Small intestine (tissue), 7 donors: Measurements from ENCODE around the gene PHEX. TPM values are rescaled to one million over a fixed set of nuclear protein-coding genes. Genes with fewer than 3 reads are reported as not detected.
A peak's percentile ranks its signal among the peaks of the same experiment; 100 is the strongest.

ENCODE experiments used
- DNase-seq, 2 donors: peaks; one replicate each; pipeline versions ENCODE4 v3.0.0 to v3.0.0-alpha.2; 2013
- FAIRE-seq: peaks from 2 replicates; lab custom pipeline; 2012; peaks lifted over from hg19 to GRCh38; lab: Jason Lieb, UNC
- H3K27ac ChIP-seq, 3 donors: one replicate each; pipeline ENCODE4 v1.5.1; 2013; ENCODE audit warnings: low read length in 2 of 3, mild to moderate bottlenecking in 2 of 3, control low read depth in 1 of 3, inconsistent platforms in 1 of 3, low read depth in 1 of 3, moderate library complexity in 1 of 3
- H3K27me3 ChIP-seq, 3 donors: one replicate each; pipeline ENCODE4 v1.6.1; 2013; ENCODE audit warnings: low read length in 3 of 3, inconsistent platforms in 1 of 3; ENCODE audit not compliant: control insufficient read depth in 3 of 3, insufficient read depth in 3 of 3
- H3K36me3 ChIP-seq, 3 donors: one replicate each; pipeline ENCODE4 v1.6.1; 2013; ENCODE audit warnings: low read length in 3 of 3, inconsistent platforms in 1 of 3, low read depth in 1 of 3, mild to moderate bottlenecking in 1 of 3, moderate library complexity in 1 of 3; ENCODE audit not compliant: control insufficient read depth in 3 of 3, insufficient read depth in 2 of 3
- H3K4me1 ChIP-seq, 3 donors: one replicate each; pipeline ENCODE4 v1.6.1; 2013; ENCODE audit warnings: low read length in 2 of 3, inconsistent platforms in 1 of 3, low read depth in 1 of 3, mild to moderate bottlenecking in 1 of 3, moderate library complexity in 1 of 3; ENCODE audit not compliant: control insufficient read depth in 3 of 3, insufficient read depth in 2 of 3
- H3K4me3 ChIP-seq, 3 donors: one replicate each; pipeline ENCODE4 v1.5.1; 2013; ENCODE audit warnings: low read length in 3 of 3, control low read depth in 1 of 3, inconsistent platforms in 1 of 3, low read depth in 1 of 3, mild to moderate bottlenecking in 1 of 3, moderate library complexity in 1 of 3
- H3K9me3 ChIP-seq, 2 donors: one replicate each; pipeline ENCODE4 v1.6.1; 2013; ENCODE audit warnings: low read depth in 1 of 2, low read length in 1 of 2; ENCODE audit not compliant: control insufficient read depth in 2 of 2, insufficient read depth in 1 of 2
- WGBS, 3 donors: extraction: QIAGEN DNeasy Blood & Tissue Kit; methylation state at CpG; one replicate each; pipeline ENCODE4 v1.1.7; 2013; 5-methylcytosine and 5-hydroxymethylcytosine counted together
- polyA plus RNA-seq, 4 donors: library from polyadenylated mRNA; stranded (reverse) in 3 of 4; unstranded in 1 of 4; fragments of 200-250 nt in 3 of 4; fragments of 120-200 nt in 1 of 4; gene quantifications; one replicate each; pipeline versions ENCODE4 v1.2.1 to v1.2.3, GENCODE V29; 2013
- donor health status: healthy with polysubstance abuse.
- donor health status: control.
- donor health status: control.
- donor health status: Bipolar disorder and iron deficiency.
- donor health status: healthy.

PHEX gene
- polyA plus RNA-seq, 4 donors: 0.31 to 0.67 (median 0.47) TPM

DNA sequence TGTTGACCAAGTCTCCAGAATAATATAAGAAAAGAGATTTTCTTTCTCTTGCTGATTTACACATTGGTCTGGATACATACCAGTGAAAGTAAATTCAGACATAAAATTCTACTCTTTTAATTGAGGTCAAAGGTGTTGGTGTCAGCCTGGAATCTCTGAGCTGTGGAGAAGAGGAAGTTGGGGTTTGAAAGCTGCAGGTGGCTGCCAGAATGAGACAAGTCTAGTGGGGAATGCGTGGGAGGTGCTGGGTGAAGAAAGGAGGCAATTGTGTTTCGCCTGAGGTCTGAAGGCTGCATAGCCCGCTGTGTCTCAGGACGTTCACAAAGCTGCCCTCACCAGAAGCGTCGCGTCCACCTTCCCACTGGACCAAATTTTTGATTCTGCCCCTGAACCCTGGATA is 31.2 kb downstream of the PHEX start:
- Histone ChIP-seq H3K27me3 (no peaks in the 10 kb centered on the region), H3K4me3 (no peak overlapping the region), H3K9me3 (no peaks in the 10 kb centered on the region), H3K27ac (no peak overlapping the region), H3K4me1 (peaks cover 0 to 6% (median 0%) of the 10 kb centered on the region in 3 donors), H3K36me3 (no peaks in the 10 kb centered on the region)
- WGBS, 3 donors: 19 to 47% (median 35%) methylated on average over 7 of the region's 7 CpGs
- FAIRE-seq: no peak
- peak in 1 of 2 donors; percentile 34 for DNase-seq

GRCh38 chrX:22069586-22069985 is 37.5 kb downstream of the PHEX start:
- no peak for FAIRE-seq

GRCh38 chrX:22073928-22074327 is 41.8 kb downstream of the PHEX start:
- FAIRE-seq (no peak), DNase-seq (peak in 1 of 2 donors; percentile 33)
- no peaks in the 10 kb centered on the region for H3K36me3 ChIP-seq
- 94 to 96% (median 95%) methylated on average over 2 of the region's 2 CpGs for WGBS, 3 donors
- H3K27ac ChIP-seq: no peak overlapping the region
- H3K27me3 ChIP-seq: no peaks in the 10 kb centered on the region
- no peak overlapping the region for H3K4me3 ChIP-seq
- H3K9me3 ChIP-seq: no peaks in the 10 kb centered on the region
- no peaks in the 10 kb centered on the region for H3K4me1 ChIP-seq

More at GRCh38 chrX:22069586-22069985, 37.5 kb downstream of the PHEX start:
- 85 to 93% (median 88%) methylated on average over 4 of the region's 4 CpGs for WGBS, 3 donors
- no peaks in the 10 kb centered on the region for H3K9me3 ChIP-seq
- no peaks in the 10 kb centered on the region for H3K4me1 ChIP-seq
- no peak for DNase-seq
- H3K36me3 ChIP-seq: no peaks in the 10 kb centered on the region
- no peak overlapping the region for H3K27ac ChIP-seq
- H3K27me3 ChIP-seq: no peaks in the 10 kb centered on the region
- no peak overlapping the region for H3K4me3 ChIP-seq

DNA sequence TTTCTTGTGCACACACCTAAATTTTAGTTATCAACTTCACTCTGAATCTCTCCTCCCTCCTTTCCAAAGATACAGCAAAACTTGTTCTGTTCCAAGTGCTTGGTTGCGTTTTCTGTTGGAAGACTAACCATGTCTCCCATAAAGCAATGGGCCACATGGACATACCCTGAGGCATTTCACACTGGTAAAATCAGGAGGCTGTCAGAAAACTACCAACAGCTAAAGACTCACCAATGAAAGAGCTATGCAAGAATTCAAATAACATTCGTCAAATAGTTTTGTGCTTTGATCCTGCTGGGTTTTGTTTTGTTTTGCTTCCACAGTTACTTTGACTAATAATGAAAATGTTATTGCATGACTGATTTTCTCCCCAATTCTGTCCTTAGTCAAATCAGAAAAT is 46.0 kb downstream of the PHEX start:
- Histone ChIP-seq H3K27me3 (no peaks in the 10 kb centered on the region), H3K9me3 (no peaks in the 10 kb centered on the region)
- WGBS, 3 donors: 64 to 89% (median 88%) methylated on average over 2 of the region's 2 CpGs

GRCh38 chrX:22081475-22082092 is 49.5 kb downstream of the PHEX start:
- 39 to 58% (median 41%) methylated on average over 7 of the region's 7 CpGs for WGBS, 3 donors
- Histone ChIP-seq H3K9me3 (no peaks in the 10 kb centered on the region), H3K27ac (no peak overlapping the region), H3K27me3 (no peaks in the 10 kb centered on the region), H3K4me3 (no peak overlapping the region), H3K4me1 (no peaks in the 10 kb centered on the region), H3K36me3 (no peaks in the 10 kb centered on the region)
- peak; percentile 53 to 54 for DNase-seq
- FAIRE-seq: no peak

More for the DNA sequence above, 46.0 kb downstream of the PHEX start:
- FAIRE-seq: no peak
- Histone ChIP-seq H3K4me1 (no peaks in the 10 kb centered on the region), H3K4me3 (no peak overlapping the region), H3K27ac (no peak overlapping the region), H3K36me3 (no peaks in the 10 kb centered on the region)
- no peak for DNase-seq

DNA sequence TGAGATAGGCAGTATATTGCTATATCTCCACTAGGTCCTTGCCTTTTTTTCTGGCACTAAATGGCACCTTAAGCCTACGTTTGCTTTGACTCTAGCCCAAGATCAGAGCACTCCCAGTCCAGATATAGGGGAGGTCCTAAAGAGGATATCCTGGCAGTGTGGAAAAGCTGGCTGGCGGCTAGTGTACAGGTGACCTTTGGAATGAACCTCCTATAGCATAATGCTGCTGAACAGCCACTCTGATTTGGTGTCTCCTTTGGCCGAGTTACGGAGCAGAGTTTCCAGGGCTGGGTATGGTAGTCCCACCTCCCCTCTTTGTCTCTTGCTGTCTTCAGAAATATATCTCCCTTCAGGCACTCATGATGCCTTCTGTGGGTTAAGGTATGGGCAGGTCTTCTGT is 53.9 kb downstream of the PHEX start:
- Histone ChIP-seq H3K4me1 (no peaks in the 10 kb centered on the region), H3K27ac (peak overlapping the region in 1 of 3 donors; percentile 31), H3K9me3 (no peaks in the 10 kb centered on the region), H3K27me3 (no peaks in the 10 kb centered on the region), H3K36me3 (no peaks in the 10 kb centered on the region), H3K4me3 (no peak overlapping the region)
- 23 to 57% (median 44%) methylated on average over 4 of the region's 4 CpGs for WGBS, 3 donors
- FAIRE-seq (no peak), DNase-seq (peak; percentile 37 to 72)

DNA sequence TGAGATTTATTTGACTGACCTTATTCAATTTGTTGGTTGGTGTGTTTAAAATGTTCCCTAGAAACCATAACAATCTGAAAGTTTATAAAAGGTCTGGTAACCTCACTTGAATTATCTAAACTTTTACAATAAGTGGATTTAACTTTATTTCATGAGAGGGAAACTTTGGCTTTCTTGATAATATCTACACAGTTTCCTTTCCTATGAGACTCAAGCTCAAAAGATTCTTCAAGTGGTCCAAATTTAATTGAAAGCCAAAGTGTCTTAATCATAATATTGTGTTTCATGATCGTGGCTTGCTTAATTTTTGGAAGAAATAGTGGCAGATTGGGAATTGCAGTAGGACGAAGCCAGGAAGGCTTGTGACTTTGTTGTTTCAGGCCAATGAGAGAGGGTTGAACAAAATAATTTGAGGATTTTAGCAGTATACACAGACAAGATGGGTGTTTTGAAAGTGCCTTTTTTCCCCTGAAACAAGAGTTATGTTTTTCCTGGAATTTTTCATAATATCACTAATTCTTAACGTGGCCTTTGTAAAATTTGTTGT is 55.0 kb downstream of the PHEX start:
- H3K4me1 ChIP-seq: no peaks in the 10 kb centered on the region
- WGBS, 3 donors: 60 to 81% (median 61%) methylated on average over 3 of the region's 3 CpGs
- H3K4me3 ChIP-seq: no peak overlapping the region
- no peaks in the 10 kb centered on the region for H3K9me3 ChIP-seq
- no peaks in the 10 kb centered on the region for H3K27me3 ChIP-seq
- DNase-seq (no peak), FAIRE-seq (no peak)
- no peaks in the 10 kb centered on the region for H3K36me3 ChIP-seq
- H3K27ac ChIP-seq: no peak overlapping the region

DNA sequence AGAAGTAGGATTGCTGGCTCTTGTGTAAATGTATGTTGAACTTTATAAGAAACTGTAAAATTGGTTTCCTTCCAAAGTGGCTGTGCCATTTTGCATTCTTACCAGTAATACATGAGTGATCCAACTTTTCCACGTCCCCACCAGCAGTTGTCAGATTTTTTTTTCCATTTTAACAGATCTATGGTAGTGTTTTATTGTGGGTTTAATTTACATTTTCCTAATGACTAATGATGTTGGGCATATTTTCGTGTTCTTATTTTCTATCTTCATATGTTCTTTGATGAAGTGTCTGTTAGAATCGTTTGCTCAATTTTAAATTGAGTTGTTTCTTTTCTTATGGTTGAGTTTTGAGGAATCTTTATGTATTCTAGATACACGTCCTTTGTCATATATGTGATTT is 56.2 kb downstream of the PHEX start:
- H3K27me3 ChIP-seq: no peaks in the 10 kb centered on the region

More for the DNA sequence above, 56.2 kb downstream of the PHEX start:
- Histone ChIP-seq H3K4me3 (no peak overlapping the region), H3K27ac (no peak overlapping the region), H3K9me3 (no peaks in the 10 kb centered on the region), H3K36me3 (no peaks in the 10 kb centered on the region), H3K4me1 (no peaks in the 10 kb centered on the region)
- 51 to 84% (median 82%) methylated on average over 4 of the region's 4 CpGs for WGBS, 3 donors
- no peak for FAIRE-seq
- no peak for DNase-seq
